Gastrocnemius medialis (tissue), 4 donors: ENCODE results near the gene FGF1. TPM values are rescaled to one million over a fixed set of nuclear protein-coding genes. Genes with fewer than 3 reads are reported as not detected.

ENCODE experiments used
- ATAC-seq, 2 donors: fragments of 150-250 bp; one replicate each; pipeline ENCODE4 v1.9.1; 2016
- DNase-seq, 2 donors: peaks; one replicate each; pipeline ENCODE4 v3.0.0-alpha.2; 2019
- H3K27ac ChIP-seq, 4 donors: fragments of 200-600 bp; sonication (generic); 1 replicate in 1 of 4; 2 replicates in 3 of 4; pipeline ENCODE4 v1.5.1; 2016 to 2018; ENCODE audit warnings: mild to moderate bottlenecking in 2 of 4, moderate library complexity in 1 of 4
- H3K27me3 ChIP-seq, 3 donors: fragments of 200-600 bp; sonication (generic) in 2 of 3; 1 replicate in 1 of 3; 2 replicates in 2 of 3; pipeline versions ENCODE4 v1.5.1 to v1.6.0; 2016 to 2019; ENCODE audit warnings: mild to moderate bottlenecking in 1 of 3, moderate library complexity in 1 of 3
- H3K36me3 ChIP-seq, 2 donors: fragments of 200-600 bp; sonication (generic) in 1 of 2; one replicate each; pipeline ENCODE4 v1.5.1; 2017 to 2018
- H3K4me1 ChIP-seq, 2 donors: fragments of 200-600 bp; sonication (generic) in 1 of 2; one replicate each; pipeline ENCODE4 v1.5.1; 2016 to 2017; ENCODE audit warnings: mild to moderate bottlenecking in 2 of 2
- H3K4me3 ChIP-seq, 4 donors: fragments of 200-600 bp; sonication (generic) in 3 of 4; 1 replicate in 1 of 4; 2 replicates in 3 of 4; pipeline ENCODE4 v1.5.1; 2016 to 2019; ENCODE audit warnings: mild to moderate bottlenecking in 2 of 4
- H3K9me3 ChIP-seq, 3 donors: fragments of 200-600 bp; sonication (generic) in 2 of 3; 1 replicate in 1 of 3; 2 replicates in 2 of 3; pipeline ENCODE4 v1.5.1; 2016 to 2019
- CTCF ChIP-seq, 5 experiments: fragments of 450-650 bp in 3 of 5; fragments of 200-600 bp in 2 of 5; sonication (generic) in 2 of 5; IDR thresholded peaks in 4 of 5; conservative IDR thresholded peaks in 1 of 5; 1 replicate in 4 of 5; 2 replicates in 1 of 5; pipeline ENCODE4 v1.5.1; 2016 to 2019; ENCODE audit warnings: antibody characterized with exemption in 5 of 5, mild to moderate bottlenecking in 3 of 5, moderate library complexity in 3 of 5
- POLR2A ChIP-seq, 2 donors: fragments of 450-650 bp; IDR thresholded peaks; one replicate each; pipeline ENCODE4 v1.6.1; 2017; ENCODE audit warnings: antibody characterized with exemption in 2 of 2, mild to moderate bottlenecking in 2 of 2, moderate library complexity in 2 of 2
- in situ Hi-C, 4 donors: fragments of 200-750 bp; cut with MboI; loops; one replicate each; pipeline versions ENCODE4 v1.15.0 to v1.8.0; 2017; ENCODE audit warnings: low sequenced_read_pairs in 4 of 4
- intact Hi-C: fragments of 100-400 bp; cut with DNase I; formaldehyde crosslinking; loops from one replicate; pipeline ENCODE4 v1.15.1; 2023; ENCODE audit warnings: low total_unique reads
- total RNA-seq, 4 donors: library from RNA; depleted of rRNA; stranded (reverse); fragments of >200 nt; gene quantifications; one replicate each; pipeline versions ENCODE4 v1.1.0 to v1.2.3, GENCODE V29; 2016

The FGF1 gene
- total RNA-seq, 4 donors from 2014 or later = 0.41 to 2.1 (median 1.2) TPM

- DNase-seq (no peak), ATAC-seq (no peak)
- Histone ChIP-seq H3K4me3 (no peak overlapping the region), H3K4me1 (peaks cover 4 to 14% of the 10 kb centered on the region in 2 donors), H3K36me3 (no peaks in the 10 kb centered on the region), H3K9me3 (no peaks in the 10 kb centered on the region), H3K27ac (no peak overlapping the region), H3K27me3 (no peaks in the 10 kb centered on the region)
- no peak for TF ChIP-seq POLR2A (IDR thresholded peaks at IDR 0.05)
- TF ChIP-seq CTCF (IDR thresholded peaks at IDR 0.05 in 4 of 5, conservative IDR thresholded peaks at IDR 0.05 in 1 of 5) = no peak
- intact Hi-C loops = no loop called here
- in situ Hi-C loops = no loop called here
Measured at GRCh38 chr5:142597025-142597424, 88.9 kb downstream of the FGF1 start.

DNA sequence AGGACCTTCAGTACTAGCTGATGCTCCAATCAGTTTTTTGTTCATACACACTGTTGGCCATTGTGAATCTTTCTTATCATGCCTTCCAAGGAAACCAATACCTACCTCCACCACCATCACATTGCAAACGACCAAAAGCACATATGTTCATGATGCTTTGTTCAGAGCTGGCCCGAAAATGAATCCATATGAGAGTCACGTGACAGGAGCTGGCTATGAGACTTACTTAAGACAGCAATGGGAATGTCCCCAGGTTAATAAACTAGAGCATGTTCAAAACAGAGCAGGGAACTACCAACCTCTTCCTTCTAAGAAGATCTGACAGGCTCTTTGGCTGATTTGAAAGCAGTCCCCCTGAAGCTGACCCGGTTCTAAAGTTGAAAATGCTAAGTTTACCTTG is 93.5 kb downstream of the FGF1 start:
- Histone ChIP-seq H3K4me1 (no peaks in the 10 kb centered on the region), H3K36me3 (no peaks in the 10 kb centered on the region), H3K9me3 (no peaks in the 10 kb centered on the region), H3K27me3 (no peaks in the 10 kb centered on the region), H3K27ac (no peak overlapping the region), H3K4me3 (no peak overlapping the region)
- intact Hi-C loops = no loop called here
- ATAC-seq (no peak), DNase-seq (no peak)
- in situ Hi-C loops = no loop called here
- TF ChIP-seq CTCF (IDR thresholded peaks at IDR 0.05 in 4 of 5, conservative IDR thresholded peaks at IDR 0.05 in 1 of 5) = no peak
- TF ChIP-seq POLR2A (IDR thresholded peaks at IDR 0.05) = no peak

- Histone ChIP-seq H3K4me3 (no peak overlapping the region), H3K9me3 (no peaks in the 10 kb centered on the region), H3K27me3 (no peaks in the 10 kb centered on the region), H3K27ac (peak overlapping the region in 3 of 4 donors; percentile 33 to 47 (median 36)), H3K36me3 (no peaks in the 10 kb centered on the region), H3K4me1 (no peaks in the 10 kb centered on the region)
- no peak for DNase-seq
- ATAC-seq = peak in 1 of 2 donors; percentile 19
- in situ Hi-C loops = no loop called here
- TF ChIP-seq POLR2A (IDR thresholded peaks at IDR 0.05) (no peak), CTCF (IDR thresholded peaks at IDR 0.05 in 4 of 5, conservative IDR thresholded peaks at IDR 0.05 in 1 of 5) (no peak)
- intact Hi-C loops = no loop called here
Measured at GRCh38 chr5:142590451-142591231, 95.2 kb downstream of the FGF1 start.

DNA sequence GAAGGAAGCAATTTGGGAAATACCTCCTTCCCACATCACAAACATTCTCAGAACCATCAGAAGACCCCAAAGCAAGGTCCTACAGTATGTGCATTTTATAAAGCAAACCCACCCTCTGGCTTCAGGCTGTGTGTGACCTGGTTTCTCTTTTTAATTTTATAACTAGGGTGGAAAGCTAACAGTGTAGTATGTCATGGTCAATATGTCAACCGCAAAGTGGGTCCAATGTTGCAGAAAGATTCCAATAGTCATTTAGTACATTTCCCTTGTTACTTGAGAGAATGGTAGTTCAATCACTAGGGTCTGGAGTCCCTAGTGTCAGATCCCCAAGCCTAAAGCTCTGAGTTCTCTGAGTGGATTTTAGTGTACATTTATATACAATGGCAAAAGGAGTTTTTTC is 96.2 kb downstream of the FGF1 start:
- no peaks in the 10 kb centered on the region for H3K36me3 ChIP-seq
- H3K27me3 ChIP-seq = no peaks in the 10 kb centered on the region
- TF ChIP-seq POLR2A (IDR thresholded peaks at IDR 0.05) (no peak), CTCF (IDR thresholded peaks at IDR 0.05 in 4 of 5, conservative IDR thresholded peaks at IDR 0.05 in 1 of 5) (no peak)
- H3K27ac ChIP-seq = no peak overlapping the region
- ATAC-seq (no peak), DNase-seq (no peak)
- no peaks in the 10 kb centered on the region for H3K4me1 ChIP-seq
- no peak overlapping the region for H3K4me3 ChIP-seq
- H3K9me3 ChIP-seq = no peaks in the 10 kb centered on the region
- in situ Hi-C loops (no loop called here), intact Hi-C loops (no loop called here)
